ENCODE data around the gene NDST4. TPM values are rescaled to one million over a fixed set of nuclear protein-coding genes. Genes with fewer than 3 reads are reported as not detected.
A peak's percentile ranks its signal among the peaks of the same experiment; 100 is the strongest.

The NDST4 gene
- total and polyA plus RNA-seq, 2 of the 13 experiments (the other 11 are each of a cell fraction or from before 2014, with no cell fraction given) = not detected

GRCh38 chr4:115054836-115055235 lies 58.6 kb downstream of the NDST4 start:
- peak; percentile 35 for DNase-seq (ENCODE audit: low spot score)
- Histone ChIP-seq H4K20me1 (ENCODE audit: insufficient read depth, low read length) (no peaks in the 10 kb centered on the region), H3K4me3 (replicated peaks in 1 of 3; ENCODE audit: insufficient read depth in 1 of 3, low read depth in 2 of 3, low read length in 3 of 3) (no peak overlapping the region), H2AFZ (ENCODE audit: low read length) (no peak overlapping the region), H3K9me3 (ENCODE audit: low read length) (no peaks in the 10 kb centered on the region), H3K79me2 (ENCODE audit: insufficient read depth, low read length) (no peaks in the 10 kb centered on the region), H3K36me3 (replicated peaks in 1 of 2; ENCODE audit: control insufficient read depth in 1 of 2, insufficient read depth in 2 of 2, low read length in 2 of 2) (no peaks in the 10 kb centered on the region), H3K27me3 (ENCODE audit: control insufficient read depth in 1 of 2, insufficient read depth in 2 of 2, low read length in 2 of 2) (no peaks in the 10 kb centered on the region), H3K9ac (ENCODE audit: insufficient read depth, low read depth, low read length) (no peak overlapping the region), H3K27ac (ENCODE audit: extremely low read length, insufficient read depth, low read length) (no peak overlapping the region), H3K4me2 (ENCODE audit: low read depth, low read length) (no peak overlapping the region), H3K4me1 (ENCODE audit: insufficient read depth, low read length) (no peaks in the 10 kb centered on the region)
- WGBS (ENCODE audit: low lambda C conversion rate) = 0% methylated on average over 3 of the region's 4 CpGs
- FAIRE-seq = no peak
- intact Hi-C loops (cut with micrococcal nuclease; ENCODE audit: unreplicated experiment) (loop anchor here (1.0 kb wide), 1 partner anchor 275 kb away; no protein-coding TSS in a partner anchor), in situ Hi-C loops (cut with HindIII; ENCODE audit: extremely low pct_ligation_motif_present, low pct_unique_long_range_greater_than_20kb) (loop anchor here (10.0 kb wide), 1 partner anchor 270 kb away; no protein-coding TSS in a partner anchor)
- POLR2A ChIA-PET = no interaction called here
- no peak for TF ChIP-seq FOXA1 (IDR thresholded peaks at IDR 0.05)
- TF ChIP-seq FOXA1 (CRISPR knock-in tag; IDR thresholded peaks at IDR 0.05) = 0 out of 2 replicates have a peak, but pooled peaks have one; percentile 17
- TF ChIP-seq, protein P1, sequence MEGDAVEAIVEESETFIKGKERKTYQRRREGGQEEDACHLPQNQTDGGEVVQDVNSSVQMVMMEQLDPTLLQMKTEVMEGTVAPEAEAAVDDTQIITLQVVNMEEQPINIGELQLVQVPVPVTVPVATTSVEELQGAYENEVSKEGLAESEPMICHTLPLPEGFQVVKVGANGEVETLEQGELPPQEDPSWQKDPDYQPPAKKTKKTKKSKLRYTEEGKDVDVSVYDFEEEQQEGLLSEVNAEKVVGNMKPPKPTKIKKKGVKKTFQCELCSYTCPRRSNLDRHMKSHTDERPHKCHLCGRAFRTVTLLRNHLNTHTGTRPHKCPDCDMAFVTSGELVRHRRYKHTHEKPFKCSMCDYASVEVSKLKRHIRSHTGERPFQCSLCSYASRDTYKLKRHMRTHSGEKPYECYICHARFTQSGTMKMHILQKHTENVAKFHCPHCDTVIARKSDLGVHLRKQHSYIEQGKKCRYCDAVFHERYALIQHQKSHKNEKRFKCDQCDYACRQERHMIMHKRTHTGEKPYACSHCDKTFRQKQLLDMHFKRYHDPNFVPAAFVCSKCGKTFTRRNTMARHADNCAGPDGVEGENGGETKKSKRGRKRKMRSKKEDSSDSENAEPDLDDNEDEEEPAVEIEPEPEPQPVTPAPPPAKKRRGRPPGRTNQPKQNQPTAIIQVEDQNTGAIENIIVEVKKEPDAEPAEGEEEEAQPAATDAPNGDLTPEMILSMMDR (CRISPR knock-in tag; IDR thresholded peaks at IDR 0.05) = peak; percentile 47
- no peak for TF ChIP-seq PRPF4 (IDR thresholded peaks at IDR 0.05; ENCODE audit: low read depth, low read length, poor library complexity, severe bottlenecking)
- peak; percentile 39; the same call in 1 of the 2 replicates for TF ChIP-seq STAG1 (CRISPR knock-in tag; IDR thresholded peaks at IDR 0.05)
- CTCF ChIA-PET (ENCODE audit: low intra/inter-chr PET ratio, low total read pairs) = no interaction called here
- ATAC-seq = peak; percentile 96
- BruUV-seq (replicated peaks) = no TSS peak

DNA sequence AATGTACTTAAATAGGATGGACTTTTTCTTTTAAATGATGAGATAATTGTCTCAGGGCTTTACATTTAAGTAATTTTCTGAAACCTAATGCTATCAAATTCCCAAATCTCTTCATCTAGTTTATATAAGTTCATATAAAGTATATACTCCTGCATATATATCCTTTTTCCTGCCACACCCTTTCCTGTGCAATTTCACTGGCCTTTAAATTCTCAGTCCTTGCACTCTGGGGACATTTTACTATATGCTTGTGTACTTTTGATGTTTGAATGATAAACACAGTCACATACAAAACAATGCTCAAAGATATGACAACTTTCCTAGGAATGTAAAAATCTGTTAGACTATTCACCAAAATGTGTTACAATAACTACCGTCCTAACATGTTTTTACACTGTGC lies 60.1 kb downstream of the NDST4 start:
- TF ChIP-seq STAT5B (CRISPR knock-in tag; IDR thresholded peaks at IDR 0.05) = no peak
- no peak for TF ChIP-seq PAXIP1 (CRISPR knock-in tag; conservative IDR thresholded peaks at IDR 0.05)
- no peak for TF ChIP-seq IKZF4 (CRISPR knock-in tag; IDR thresholded peaks at IDR 0.05; ENCODE audit: borderline replicate concordance, low read depth, not compliant biosample characterization)
- no peak for TF ChIP-seq ZNF530 (CRISPR knock-in tag; IDR thresholded peaks at IDR 0.05; ENCODE audit: low read depth)
- no peak for TF ChIP-seq NCOR1 (IDR thresholded peaks at IDR 0.05; ENCODE audit: borderline replicate concordance, low read length)
- no peak for FAIRE-seq

More for the DNA sequence above, 60.1 kb downstream of the NDST4 start:
- DNase-seq (ENCODE audit: low spot score) = no peak
- in situ Hi-C loops (cut with HindIII; ENCODE audit: extremely low pct_ligation_motif_present, low pct_unique_long_range_greater_than_20kb) = loop anchor here (10.0 kb wide), 1 partner anchor 269 kb away; no protein-coding TSS in a partner anchor
- no peaks in the 10 kb centered on the region for H3K36me3 ChIP-seq (replicated peaks in 1 of 2; ENCODE audit: control insufficient read depth in 1 of 2, insufficient read depth in 2 of 2, low read length in 2 of 2)
- no TSS peak for BruUV-seq (replicated peaks)
- H4K20me1 ChIP-seq (ENCODE audit: insufficient read depth, low read length) = no peaks in the 10 kb centered on the region
- no peak overlapping the region for H3K4me3 ChIP-seq (replicated peaks in 1 of 3; ENCODE audit: insufficient read depth in 1 of 3, low read depth in 2 of 3, low read length in 3 of 3)
- ChIA-PET CTCF (ENCODE audit: low intra/inter-chr PET ratio, low total read pairs) (no interaction called here), POLR2A (no interaction called here)
- no peaks in the 10 kb centered on the region for H3K9me3 ChIP-seq (ENCODE audit: low read length)
- no peak for ATAC-seq
- no peaks in the 10 kb centered on the region for H3K79me2 ChIP-seq (ENCODE audit: insufficient read depth, low read length)
- intact Hi-C loops (cut with micrococcal nuclease; ENCODE audit: unreplicated experiment) = no loop called here
- H3K4me1 ChIP-seq (ENCODE audit: insufficient read depth, low read length) = no peaks in the 10 kb centered on the region
- no peak overlapping the region for H3K27ac ChIP-seq (ENCODE audit: extremely low read length, insufficient read depth, low read length)
- H2AFZ ChIP-seq (ENCODE audit: low read length) = no peak overlapping the region
- H3K27me3 ChIP-seq (ENCODE audit: control insufficient read depth in 1 of 2, insufficient read depth in 2 of 2, low read length in 2 of 2) = no peaks in the 10 kb centered on the region
- no peak overlapping the region for H3K4me2 ChIP-seq (ENCODE audit: low read depth, low read length)
- no peak overlapping the region for H3K9ac ChIP-seq (ENCODE audit: insufficient read depth, low read depth, low read length)
- WGBS (ENCODE audit: low lambda C conversion rate) = 0% methylated on average over 1 of the region's 1 CpG
